Sigmoid colon (tissue), 7 donors: ENCODE measurements around the gene GLB1L3. TPM values are rescaled to one million over a fixed set of nuclear protein-coding genes. Genes with fewer than 3 reads are reported as not detected.

ENCODE experiments used
- DNase-seq: peaks from one replicate; pipeline ENCODE4 v3.0.0-alpha.2; 2019
- H3K27ac ChIP-seq, 4 donors: fragments of 200-600 bp; sonication (generic); one replicate each; pipeline ENCODE4 v1.5.1; 2016 to 2019; ENCODE audit warnings: mild to moderate bottlenecking in 1 of 4
- H3K27me3 ChIP-seq, 3 donors: fragments of 200-600 bp; sonication (generic); one replicate each; pipeline ENCODE4 v1.5.1; 2019; ENCODE audit warnings: mild to moderate bottlenecking in 1 of 3
- H3K36me3 ChIP-seq, 4 donors: fragments of 200-600 bp; sonication (generic); one replicate each; pipeline ENCODE4 v1.5.1; 2016 to 2019
- H3K4me1 ChIP-seq, 4 donors: fragments of 200-600 bp; sonication (generic); one replicate each; pipeline ENCODE4 v1.5.1; 2017 to 2019
- H3K4me3 ChIP-seq, 4 donors: fragments of 200-600 bp; sonication (generic); one replicate each; pipeline ENCODE4 v1.5.1; 2017 to 2019; ENCODE audit warnings: mild to moderate bottlenecking in 2 of 4, moderate library complexity in 1 of 4
- H3K9me3 ChIP-seq, 4 donors: fragments of 200-600 bp in 3 of 4; sonication (generic) in 3 of 4; one replicate each; pipeline versions ENCODE4 v1.5.1 to v1.6.1; 2013 to 2019
- EP300 ChIP-seq, 4 donors: sonication (generic); formaldehyde crosslinking; IDR thresholded peaks; one replicate each; pipeline ENCODE4 v1.6.1; 2017; ENCODE audit warnings: antibody characterized with exemption in 4 of 4
- POLR2A ChIP-seq, 2 donors: fragments of 450-650 bp; IDR thresholded peaks; one replicate each; pipeline ENCODE4 v1.6.1; 2016; ENCODE audit warnings: antibody characterized with exemption in 2 of 2, mild to moderate bottlenecking in 2 of 2, moderate library complexity in 2 of 2
- POLR2AphosphoS5 ChIP-seq, 4 donors: sonication (generic); formaldehyde crosslinking; IDR thresholded peaks; one replicate each; pipeline ENCODE4 v1.6.1; 2017; ENCODE audit warnings: antibody characterized with exemption in 4 of 4
- WGBS, 2 donors: extraction: QIAGEN DNeasy Blood & Tissue Kit; methylation state at CpG; one replicate each; pipeline ENCODE4 v1.1.7; 2013; 5-methylcytosine and 5-hydroxymethylcytosine counted together
- intact Hi-C: fragments of 100-400 bp; cut with DNase I; formaldehyde crosslinking; loops from one replicate; pipeline ENCODE4 v1.15.1; 2023
- polyA plus RNA-seq, 3 donors: library from polyadenylated mRNA; stranded (reverse); fragments of 200-250 nt; gene quantifications; one replicate each; pipeline ENCODE4 v1.2.3, GENCODE V29; 2013
- total RNA-seq, 4 donors: library from RNA; depleted of rRNA; stranded (reverse); fragments of >200 nt; gene quantifications; one replicate each; pipeline ENCODE4 v1.1.0, GENCODE V29; 2016
- TF ChIP-seq, protein P1 (sequence below), 4 experiments: fragments of 450-650 bp in 3 of 4; fragments of 200-600 bp in 1 of 4; IDR thresholded peaks; one replicate each; pipeline ENCODE4 v1.5.1; 2016 to 2019; ENCODE audit warnings: antibody characterized with exemption in 4 of 4, mild to moderate bottlenecking in 3 of 4, moderate library complexity in 2 of 4
- donor health status: healthy with polysubstance abuse.
- donor health status: Bipolar disorder and iron deficiency.
- donor health status: healthy.

The GLB1L3 gene
- total and polyA plus RNA-seq, 7 donors, result 0.25 to 8.9 (median 1.1) TPM; not detected in 2

DNA sequence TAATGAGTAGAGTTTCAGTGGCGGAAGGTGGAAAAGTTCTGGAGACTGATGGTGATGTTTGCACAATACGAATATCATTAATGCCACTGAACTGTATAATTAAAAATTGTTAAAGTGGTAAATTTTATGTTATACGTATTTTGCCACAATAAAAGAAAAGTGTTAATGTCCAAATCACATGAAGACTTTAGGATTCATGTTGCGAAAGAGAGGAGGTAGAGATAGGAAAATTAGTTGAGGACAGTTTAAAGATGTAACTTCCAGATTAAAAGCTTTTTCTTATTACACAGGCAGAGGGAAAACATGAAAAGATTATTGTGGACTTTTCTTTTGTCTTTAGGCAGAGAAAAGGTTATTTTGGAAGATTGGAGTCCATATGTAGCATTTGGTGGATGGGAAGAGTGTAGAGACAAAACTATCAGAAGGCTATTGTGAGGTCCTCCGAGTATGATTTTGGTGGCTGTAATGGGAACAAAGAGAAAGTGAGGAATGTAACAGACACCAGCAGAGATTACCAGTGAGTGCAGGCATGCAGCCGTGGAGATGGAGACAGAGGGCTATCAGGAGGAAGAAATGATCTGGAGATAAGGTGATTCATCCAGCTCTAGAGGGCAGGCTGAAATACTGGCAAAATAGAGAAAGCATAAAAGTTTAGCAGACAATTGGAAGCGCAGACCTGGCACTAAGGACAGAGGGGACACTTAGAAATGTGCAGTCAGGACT is 39.2 kb upstream of the GLB1L3 start:
- DNase-seq, result no peak
- H3K36me3 ChIP-seq, result peaks cover 0 to 76% (median 9%) of the 10 kb centered on the region in 4 donors

DNA sequence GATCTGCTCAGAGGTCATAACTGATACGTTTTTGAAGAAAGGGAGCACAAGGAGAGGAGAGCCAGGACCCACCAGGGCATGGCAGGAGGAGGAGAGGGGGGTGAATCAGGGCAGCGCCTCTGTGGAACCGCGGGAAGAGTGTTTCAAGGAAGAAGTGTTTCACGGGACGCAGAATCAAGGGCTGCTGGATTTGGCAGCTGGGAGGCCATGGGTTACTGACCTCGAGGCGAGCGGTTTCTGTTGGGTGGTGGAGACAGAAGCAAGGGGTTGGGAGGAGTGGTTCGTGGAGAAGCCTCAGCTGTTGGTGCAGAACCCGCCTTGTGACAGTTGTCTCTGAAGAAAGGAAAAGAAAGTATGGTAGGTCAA is 38.6 kb upstream of the GLB1L3 start:
- DNase-seq, result no peak
- Histone ChIP-seq H3K27me3 (no peaks in the 10 kb centered on the region), H3K27ac (no peak overlapping the region), H3K9me3 (no peaks in the 10 kb centered on the region), H3K4me1 (peaks cover 0 to 3% (median 0%) of the 10 kb centered on the region in 4 donors), H3K36me3 (peaks cover under 1 to 81% (median 12%) of the 10 kb centered on the region in 4 donors), H3K4me3 (no peak overlapping the region)
- intact Hi-C loops, result no loop called here
- 88 to 93% methylated on average over 11 of the region's 11 CpGs for WGBS, 2 donors
- TF ChIP-seq EP300 (IDR thresholded peaks at IDR 0.05) (no peak), POLR2A (IDR thresholded peaks at IDR 0.05) (no peak), POLR2AphosphoS5 (IDR thresholded peaks at IDR 0.05) (no peak)
- TF ChIP-seq, protein P1, sequence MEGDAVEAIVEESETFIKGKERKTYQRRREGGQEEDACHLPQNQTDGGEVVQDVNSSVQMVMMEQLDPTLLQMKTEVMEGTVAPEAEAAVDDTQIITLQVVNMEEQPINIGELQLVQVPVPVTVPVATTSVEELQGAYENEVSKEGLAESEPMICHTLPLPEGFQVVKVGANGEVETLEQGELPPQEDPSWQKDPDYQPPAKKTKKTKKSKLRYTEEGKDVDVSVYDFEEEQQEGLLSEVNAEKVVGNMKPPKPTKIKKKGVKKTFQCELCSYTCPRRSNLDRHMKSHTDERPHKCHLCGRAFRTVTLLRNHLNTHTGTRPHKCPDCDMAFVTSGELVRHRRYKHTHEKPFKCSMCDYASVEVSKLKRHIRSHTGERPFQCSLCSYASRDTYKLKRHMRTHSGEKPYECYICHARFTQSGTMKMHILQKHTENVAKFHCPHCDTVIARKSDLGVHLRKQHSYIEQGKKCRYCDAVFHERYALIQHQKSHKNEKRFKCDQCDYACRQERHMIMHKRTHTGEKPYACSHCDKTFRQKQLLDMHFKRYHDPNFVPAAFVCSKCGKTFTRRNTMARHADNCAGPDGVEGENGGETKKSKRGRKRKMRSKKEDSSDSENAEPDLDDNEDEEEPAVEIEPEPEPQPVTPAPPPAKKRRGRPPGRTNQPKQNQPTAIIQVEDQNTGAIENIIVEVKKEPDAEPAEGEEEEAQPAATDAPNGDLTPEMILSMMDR (IDR thresholded peaks at IDR 0.05), result no peak

More for the DNA sequence above, 39.2 kb upstream of the GLB1L3 start:
- intact Hi-C loops, result no loop called here
- Histone ChIP-seq H3K27me3 (no peaks in the 10 kb centered on the region), H3K4me1 (peaks cover 0 to 6% (median 0%) of the 10 kb centered on the region in 4 donors), H3K27ac (no peak overlapping the region), H3K4me3 (no peak overlapping the region), H3K9me3 (no peaks in the 10 kb centered on the region)
- no peak for TF ChIP-seq POLR2A (IDR thresholded peaks at IDR 0.05)
- TF ChIP-seq POLR2AphosphoS5 (IDR thresholded peaks at IDR 0.05), result no peak
- TF ChIP-seq, protein P1 (IDR thresholded peaks at IDR 0.05), result no peak
- no peak for TF ChIP-seq EP300 (IDR thresholded peaks at IDR 0.05)
- WGBS, 2 donors, result 93 to 96% methylated on average over 7 of the region's 7 CpGs

DNA sequence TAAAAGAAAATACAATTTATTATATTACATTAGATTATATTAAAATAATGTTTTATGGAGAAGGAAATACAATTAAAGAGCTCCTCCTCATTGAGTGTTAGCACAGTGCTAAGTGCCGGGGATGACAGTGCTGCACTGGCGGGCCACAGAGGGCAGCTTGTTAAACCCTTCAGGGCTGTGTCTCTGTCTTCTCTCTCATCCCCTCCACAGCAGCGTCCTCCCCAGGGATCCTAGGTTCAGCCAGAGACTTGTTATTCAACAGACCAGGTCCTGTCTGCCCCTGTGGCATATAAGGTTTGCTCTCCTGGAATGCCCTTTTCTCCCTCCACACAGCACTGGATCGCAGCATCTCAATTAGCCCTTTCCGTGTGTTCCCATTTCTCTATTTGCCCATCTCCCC is 37.2 kb upstream of the GLB1L3 start:
- no peak for DNase-seq
- Histone ChIP-seq H3K4me3 (no peak overlapping the region), H3K4me1 (no peaks in the 10 kb centered on the region), H3K27ac (no peak overlapping the region), H3K27me3 (no peaks in the 10 kb centered on the region), H3K9me3 (no peaks in the 10 kb centered on the region), H3K36me3 (peaks cover 6 to 90% (median 23%) of the 10 kb centered on the region in 4 donors)
- TF ChIP-seq, protein P1 (IDR thresholded peaks at IDR 0.05), result no peak
- TF ChIP-seq EP300 (IDR thresholded peaks at IDR 0.05) (no peak), POLR2AphosphoS5 (IDR thresholded peaks at IDR 0.05) (no peak), POLR2A (IDR thresholded peaks at IDR 0.05) (no peak)
- WGBS, 2 donors, result 97% methylated on average over 5 of the region's 5 CpGs
- intact Hi-C loops, result no loop called here

DNA sequence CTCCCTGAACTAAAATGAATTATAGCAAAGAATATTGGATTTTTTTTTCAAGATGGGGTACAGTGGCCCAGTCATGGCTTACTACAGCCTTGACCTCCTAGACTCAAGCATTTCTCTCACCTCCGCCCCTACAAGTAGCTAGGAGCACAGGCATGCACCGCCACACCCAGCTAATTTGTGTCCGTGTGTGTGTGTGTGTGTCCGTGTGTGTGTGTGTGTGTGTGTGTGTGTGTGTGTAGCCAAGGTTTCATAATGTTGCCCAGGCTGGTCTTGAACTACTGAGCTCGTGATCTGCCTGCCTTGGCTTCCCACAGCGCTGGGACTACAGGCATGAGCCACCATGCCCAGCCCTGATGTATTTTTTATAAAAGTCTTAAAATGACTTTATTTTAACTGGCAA is 35.6 kb upstream of the GLB1L3 start:
- Histone ChIP-seq H3K4me3 (no peak overlapping the region), H3K36me3 (peaks cover 6 to 96% (median 35%) of the 10 kb centered on the region in 4 donors), H3K4me1 (no peaks in the 10 kb centered on the region), H3K9me3 (no peaks in the 10 kb centered on the region), H3K27ac (no peak overlapping the region), H3K27me3 (no peaks in the 10 kb centered on the region)
- intact Hi-C loops, result no loop called here
- no peak for DNase-seq
- TF ChIP-seq EP300 (IDR thresholded peaks at IDR 0.05) (no peak), POLR2AphosphoS5 (IDR thresholded peaks at IDR 0.05) (no peak), POLR2A (IDR thresholded peaks at IDR 0.05) (no peak)
- TF ChIP-seq, protein P1 (IDR thresholded peaks at IDR 0.05), result no peak
- WGBS, 2 donors, result 62 to 70% methylated on average over 6 of the region's 6 CpGs
